Lower lobe of right lung (tissue), 2 donors: Measurements from ENCODE around the gene TM9SF4. TPM values are rescaled to one million over a fixed set of nuclear protein-coding genes. Genes with fewer than 3 reads are reported as not detected.

Source experiments
- ATAC-seq, 2 donors: fragments of 200-7000 bp; cut with Tn5 transposase; one replicate each; pipeline ENCODE4 v1.9.1; 2020 to 2022; ENCODE audit warnings: mild to moderate bottlenecking in 2 of 2, moderate library complexity in 2 of 2
- DNase-seq: peaks from one replicate; pipeline ENCODE4 v3.0.0-alpha.2; 2020
- H3K27ac ChIP-seq: fragments of 200-600 bp; one replicate; pipeline ENCODE4 v1.8.0; 2022
- H3K27me3 ChIP-seq: fragments of 200-600 bp; one replicate; pipeline ENCODE4 v1.8.0; 2022; ENCODE audit warnings: low read depth
- H3K36me3 ChIP-seq: fragments of 200-600 bp; one replicate; pipeline ENCODE4 v1.8.0; 2022; ENCODE audit warnings: mild to moderate bottlenecking
- H3K4me1 ChIP-seq: fragments of 200-600 bp; one replicate; pipeline ENCODE4 v1.8.0; 2022
- H3K4me3 ChIP-seq: fragments of 200-600 bp; one replicate; pipeline ENCODE4 v1.8.0; 2022; ENCODE audit warnings: mild to moderate bottlenecking
- H3K9me3 ChIP-seq: fragments of 200-600 bp; one replicate; pipeline ENCODE4 v1.8.0; 2022
- intact Hi-C: fragments of 100-400 bp; cut with DNase I; formaldehyde crosslinking; loops from one replicate; pipeline ENCODE4 v1.11.0; 2022
- total RNA-seq: library from RNA; stranded (reverse); fragmentation: NEBNext Ultra II Directional; extraction: Animal tissue kit (Norgen Biotek cat#: 25700); gene quantifications from one replicate; pipeline ENCODE4 v1.2.1, GENCODE V29; 2021
- TF ChIP-seq, protein P1 (sequence below): fragments of 200-600 bp; IDR thresholded peaks from one replicate; pipeline ENCODE4 v1.8.0; 2022; ENCODE audit warnings: antibody characterized with exemption, mild to moderate bottlenecking
- donor health status: DM: no; HTN: yes; CAD: no; lungs with severe emphysema.

Gene TM9SF4
- total RNA-seq, 1 donor from 2014 or later: 49.7 TPM

DNA sequence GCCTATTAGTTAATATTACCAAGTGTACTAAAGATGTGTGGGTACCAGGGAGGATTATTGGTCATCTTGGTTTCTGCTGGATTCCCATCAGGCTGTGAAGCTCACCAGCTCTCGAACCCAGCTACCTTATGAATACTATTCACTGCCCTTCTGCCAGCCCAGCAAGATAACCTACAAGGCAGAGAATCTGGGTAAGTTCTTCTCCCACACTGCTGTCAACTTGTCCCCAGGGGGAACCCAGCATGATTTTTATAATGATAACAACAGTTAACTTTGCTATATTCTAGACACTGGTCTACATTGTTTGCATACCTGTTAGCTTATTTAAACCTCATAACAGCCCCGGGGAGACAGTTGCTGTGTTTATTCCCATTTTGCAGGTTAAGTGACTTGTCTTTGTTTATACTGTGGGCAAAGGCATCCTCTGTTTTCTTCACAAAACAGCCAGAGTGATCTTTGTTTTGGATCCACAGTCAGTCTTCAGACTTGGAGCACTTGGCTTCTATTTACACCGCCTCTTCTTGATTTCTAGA lies 26.5 kb downstream of the TM9SF4 start:
- H3K27me3 ChIP-seq: no peaks in the 10 kb centered on the region
- H3K4me3 ChIP-seq: no peak overlapping the region
- no peaks in the 10 kb centered on the region for H3K4me1 ChIP-seq
- ATAC-seq (no peak), DNase-seq (no peak)
- TF ChIP-seq, protein P1, sequence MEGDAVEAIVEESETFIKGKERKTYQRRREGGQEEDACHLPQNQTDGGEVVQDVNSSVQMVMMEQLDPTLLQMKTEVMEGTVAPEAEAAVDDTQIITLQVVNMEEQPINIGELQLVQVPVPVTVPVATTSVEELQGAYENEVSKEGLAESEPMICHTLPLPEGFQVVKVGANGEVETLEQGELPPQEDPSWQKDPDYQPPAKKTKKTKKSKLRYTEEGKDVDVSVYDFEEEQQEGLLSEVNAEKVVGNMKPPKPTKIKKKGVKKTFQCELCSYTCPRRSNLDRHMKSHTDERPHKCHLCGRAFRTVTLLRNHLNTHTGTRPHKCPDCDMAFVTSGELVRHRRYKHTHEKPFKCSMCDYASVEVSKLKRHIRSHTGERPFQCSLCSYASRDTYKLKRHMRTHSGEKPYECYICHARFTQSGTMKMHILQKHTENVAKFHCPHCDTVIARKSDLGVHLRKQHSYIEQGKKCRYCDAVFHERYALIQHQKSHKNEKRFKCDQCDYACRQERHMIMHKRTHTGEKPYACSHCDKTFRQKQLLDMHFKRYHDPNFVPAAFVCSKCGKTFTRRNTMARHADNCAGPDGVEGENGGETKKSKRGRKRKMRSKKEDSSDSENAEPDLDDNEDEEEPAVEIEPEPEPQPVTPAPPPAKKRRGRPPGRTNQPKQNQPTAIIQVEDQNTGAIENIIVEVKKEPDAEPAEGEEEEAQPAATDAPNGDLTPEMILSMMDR: no peak
- H3K9me3 ChIP-seq: no peaks in the 10 kb centered on the region
- intact Hi-C loops: no loop called here
- no peak overlapping the region for H3K27ac ChIP-seq
- peaks cover 69% of the 10 kb centered on the region for H3K36me3 ChIP-seq

- ATAC-seq (no peak), DNase-seq (no peak)
- Histone ChIP-seq H3K4me1 (no peaks in the 10 kb centered on the region), H3K27ac (no peak overlapping the region), H3K9me3 (no peaks in the 10 kb centered on the region), H3K36me3 (peaks cover 88% of the 10 kb centered on the region), H3K27me3 (no peaks in the 10 kb centered on the region), H3K4me3 (no peak overlapping the region)
- intact Hi-C loops: no loop called here
- TF ChIP-seq, protein P1: no peak
These were observed 29.4 kb downstream of the TM9SF4 start for GRCh38 chr20:32138921-32139320.

GRCh38 chr20:32139947-32140346 lies 30.4 kb downstream of the TM9SF4 start:
- Histone ChIP-seq H3K27ac (no peak overlapping the region), H3K36me3 (peaks cover 98% of the 10 kb centered on the region), H3K4me1 (no peaks in the 10 kb centered on the region), H3K4me3 (no peak overlapping the region), H3K9me3 (no peaks in the 10 kb centered on the region), H3K27me3 (no peaks in the 10 kb centered on the region)
- ATAC-seq (no peak), DNase-seq (no peak)
- intact Hi-C loops: no loop called here
- TF ChIP-seq, protein P1: no peak

DNA sequence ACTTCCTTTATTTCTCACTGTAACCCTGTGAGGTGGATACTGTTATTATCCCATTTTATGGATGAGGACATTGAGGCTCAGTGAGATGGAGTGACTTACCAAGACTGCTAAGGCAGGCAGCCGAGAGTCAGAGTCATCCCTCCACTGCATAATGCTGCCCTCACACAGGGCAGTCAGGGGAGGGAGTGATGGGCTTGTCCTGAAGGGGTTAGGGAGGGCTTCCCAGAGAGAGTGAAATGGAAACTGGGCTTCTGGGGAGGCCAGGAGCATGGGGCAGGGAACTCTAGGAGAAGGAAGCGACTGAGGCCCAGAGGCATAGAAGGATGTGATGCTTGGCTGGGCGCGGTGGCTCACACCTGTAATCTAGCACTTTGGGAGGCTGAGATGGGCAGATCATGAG lies 31.1 kb downstream of the TM9SF4 start:
- TF ChIP-seq, protein P1: no peak
- Histone ChIP-seq H3K27me3 (no peaks in the 10 kb centered on the region), H3K27ac (no peak overlapping the region), H3K4me1 (no peaks in the 10 kb centered on the region), H3K4me3 (no peak overlapping the region), H3K9me3 (no peaks in the 10 kb centered on the region), H3K36me3 (peaks cover 99% of the 10 kb centered on the region)
- ATAC-seq: no peak
- no peak for DNase-seq
- intact Hi-C loops: no loop called here

- Histone ChIP-seq H3K36me3 (peaks cover 99% of the 10 kb centered on the region), H3K27ac (no peak overlapping the region), H3K4me1 (no peaks in the 10 kb centered on the region), H3K4me3 (no peak overlapping the region), H3K27me3 (no peaks in the 10 kb centered on the region), H3K9me3 (no peaks in the 10 kb centered on the region)
- intact Hi-C loops: no loop called here
- DNase-seq: no peak
- TF ChIP-seq, protein P1: no peak
- no peak for ATAC-seq
These were observed 32.0 kb downstream of the TM9SF4 start for GRCh38 chr20:32141465-32141980.
